HepG2 (cell line): ENCODE results near the gene MRPL20. TPM values are rescaled to one million over a fixed set of nuclear protein-coding genes. Genes with fewer than 3 reads are reported as not detected.

ENCODE experiments used
- DMTF1 ChIP-seq: sonication (generic); formaldehyde crosslinking; IDR thresholded peaks from 2 replicates; pipeline ENCODE4 v1.4.0; 2020; ENCODE audit warnings: mild to moderate bottlenecking, missing genetic modification reagents
- ELF1 ChIP-seq: sonication (generic); formaldehyde crosslinking; IDR thresholded peaks from 2 replicates; pipeline ENCODE4 v1.4.0; 2020; ENCODE audit warnings: missing genetic modification reagents
- GRHL1 ChIP-seq: sonication (generic); formaldehyde crosslinking; conservative IDR thresholded peaks from 2 replicates; pipeline ENCODE4 v1.8.0; 2022; ENCODE audit warnings: missing genetic modification reagents
- MTERF4 ChIP-seq: sonication (generic); formaldehyde crosslinking; IDR thresholded peaks from 2 replicates; pipeline ENCODE4 v1.8.0; 2023; ENCODE audit warnings: mild to moderate bottlenecking, missing genetic modification reagents
- NR2F2 ChIP-seq: IDR thresholded peaks from 2 replicates; pipeline ENCODE4 v1.6.1; 2012; ENCODE audit warnings: low read depth, inconsistent platforms, borderline replicate concordance
- RXRB ChIP-seq: IDR thresholded peaks from 2 replicates; pipeline ENCODE4 v1.6.1; 2016; ENCODE audit warnings: borderline replicate concordance, missing genetic modification reagents, missing compliant biosample characterization
- SALL2 ChIP-seq: sonication (generic); formaldehyde crosslinking; IDR thresholded peaks from 2 replicates; pipeline ENCODE4 v1.8.1; 2023; ENCODE audit warnings: mild to moderate bottlenecking, missing genetic modification reagents, inconsistent platforms
- SOX6 ChIP-seq, 2 experiments: fragments of 450-650 bp in 1 of 2; sonication (generic) in 1 of 2; formaldehyde crosslinking in 1 of 2; IDR thresholded peaks; 2 replicates each; pipeline versions ENCODE4 v1.4.0 to v1.6.1; 2017 to 2020; ENCODE audit warnings: antibody characterized with exemption in 1 of 2, mild to moderate bottlenecking in 1 of 2, missing genetic modification reagents in 1 of 2
- SP2 ChIP-seq: sonication (generic); formaldehyde crosslinking; IDR thresholded peaks from 2 replicates; pipeline ENCODE4 v1.5.1; 2020; ENCODE audit warnings: mild to moderate bottlenecking, missing genetic modification reagents
- TCF7 ChIP-seq: sonication (generic); IDR thresholded peaks from 2 replicates; pipeline ENCODE4 v1.6.1; 2016; ENCODE audit warnings: antibody characterized with exemption, low read depth
- ZHX2 ChIP-seq, 2 experiments: sonication (generic) in 1 of 2; formaldehyde crosslinking in 1 of 2; IDR thresholded peaks; 2 replicates each; pipeline versions ENCODE4 v1.6.1 to v1.9.0; 2014 to 2022; ENCODE audit warnings: antibody characterized with exemption in 1 of 2, borderline replicate concordance in 1 of 2, inconsistent platforms in 1 of 2, low read depth in 1 of 2, missing genetic modification reagents in 1 of 2
- ZNF292 ChIP-seq: sonication (generic); formaldehyde crosslinking; IDR thresholded peaks from 2 replicates; pipeline ENCODE4 v1.8.1; 2022; ENCODE audit warnings: mild to moderate bottlenecking, low read depth, missing genetic modification reagents, borderline replicate concordance
- ZNF468 ChIP-seq: sonication (generic); formaldehyde crosslinking; IDR thresholded peaks from 2 replicates; pipeline ENCODE4 v1.8.0; 2022; ENCODE audit warnings: mild to moderate bottlenecking, moderate library complexity, missing genetic modification reagents
- ZNF704 ChIP-seq: sonication (generic); formaldehyde crosslinking; IDR thresholded peaks from 2 replicates; pipeline ENCODE4 v1.8.1; 2023; ENCODE audit warnings: mild to moderate bottlenecking, inconsistent platforms, moderate library complexity, missing genetic modification reagents, borderline replicate concordance
- polyA plus RNA-seq, 8 experiments: library from polyadenylated mRNA; depleted of rRNA in 3 of 8; stranded (reverse) in 7 of 8; unstranded in 1 of 8; fragments of >200 nt; fragmentation: Illumina TruSeq in 4 of 8; extraction: Trizol in 4 of 8; gene quantifications; 2 replicates each; pipeline versions ENCODE4 v1.2.1 to v1.2.3, GENCODE V29; 2011 to 2016; ENCODE audit warnings: low read depth in 4 of 8, missing spikeins in 1 of 8, mixed read lengths in 1 of 8; ENCODE audit not compliant: insufficient read depth in 1 of 8
- total RNA-seq, 5 experiments: library from RNA; depleted of rRNA; stranded (reverse); fragments of >200 nt; fragmentation: Illumina TruSeq; extraction: Trizol; gene quantifications; 2 replicates each; pipeline ENCODE4 v1.2.3, GENCODE V29; 2016; ENCODE audit warnings: low read depth in 1 of 5

The MRPL20 gene
- total and polyA plus RNA-seq, 2 of the 13 experiments (the other 11 are each of a cell fraction or from before 2014, with no cell fraction given): 59.2 to 127 TPM

- TF ChIP-seq ZHX2 (IDR thresholded peaks at IDR 0.05; ENCODE audit: low read depth) (peak; percentile 65; the same call in 1 of the 2 replicates), ZHX2 (CRISPR knock-in tag; IDR thresholded peaks at IDR 0.05; ENCODE audit: borderline replicate concordance) (no peak; the same call in 1 of the 2 replicates), RXRB (CRISPR knock-in tag) (peak; percentile 99), SOX6 (IDR thresholded peaks at IDR 0.05) (no peak), SOX6 (CRISPR knock-in tag; IDR thresholded peaks at IDR 0.05) (peak; percentile 93), ZNF468 (CRISPR knock-in tag) (no peak), ZNF292 (CRISPR knock-in tag) (peak; percentile 99), ELF1 (peak; percentile 74), SALL2 (CRISPR knock-in tag) (peak; percentile 88), DMTF1 (CRISPR knock-in tag) (no peak), SP2 (CRISPR knock-in tag) (peak; percentile 54; the same call in 1 of the 2 replicates), NR2F2 (no peak), MTERF4 (no peak; the same call in 1 of the 2 replicates), ZNF704 (CRISPR knock-in tag) (0 out of 2 replicates have a peak, but pooled peaks have one; percentile 52), TCF7 (no peak; the same call in 1 of the 2 replicates), GRHL1 (no peak)
Measured at GRCh38 chr1:1400576-1401456, 6.3 kb downstream of the MRPL20 start (continued).
